Fibroblast of lung (primary cell): ENCODE data around the gene TTC38. TPM values are rescaled to one million over a fixed set of nuclear protein-coding genes. Genes with fewer than 3 reads are reported as not detected.
A peak's percentile ranks its signal among the peaks of the same experiment; 100 is the strongest.
"Not testable (repeated sequence)": the region's sequence is repeated elsewhere in the genome, so short reads cannot be mapped to it uniquely, and the experiment has no call there.

Experiments used
- DNase-seq, 2 donors: peaks; one replicate each; pipeline versions ENCODE4 v3.0.0 to v3.0.0-alpha.2; 2010; ENCODE audit warnings: low read depth in 2 of 2
- H2AFZ ChIP-seq: 2 replicates; pipeline ENCODE4 v1.5.1; 2012; ENCODE audit warnings: low read length, control low read depth, inconsistent platforms
- H3K27ac ChIP-seq: 2 replicates; pipeline ENCODE4 v1.5.1; 2011; ENCODE audit warnings: low read length, control low read depth; ENCODE audit not compliant: insufficient read depth
- H3K27me3 ChIP-seq: 2 replicates; pipeline ENCODE4 v1.5.1; 2011; ENCODE audit warnings: mild to moderate bottlenecking, low read length; ENCODE audit not compliant: control insufficient read depth, insufficient read depth
- H3K36me3 ChIP-seq: 2 replicates; pipeline ENCODE4 v1.5.1; 2011; ENCODE audit warnings: low read length; ENCODE audit not compliant: control insufficient read depth, insufficient read depth
- H3K4me1 ChIP-seq: 2 replicates; pipeline ENCODE4 v1.5.1; 2011; ENCODE audit warnings: low read length; ENCODE audit not compliant: control insufficient read depth, insufficient read depth; ENCODE audit errors: extremely low read depth
- H3K4me2 ChIP-seq: 2 replicates; pipeline ENCODE4 v1.5.1; 2011; ENCODE audit warnings: low read length, control low read depth; ENCODE audit not compliant: insufficient read depth; ENCODE audit errors: extremely low read depth
- H3K4me3 ChIP-seq, 4 experiments: fragments of 200-600 bp in 1 of 4; sonication (generic) in 1 of 4; replicated peaks in 1 of 4; 2 replicates each; pipeline ENCODE4 v1.5.1; 2011 to 2016; ENCODE audit warnings: low read length in 4 of 4, low read depth in 3 of 4, mild to moderate bottlenecking in 3 of 4, control low read depth in 2 of 4, inconsistent platforms in 1 of 4, mixed read lengths in 1 of 4; ENCODE audit not compliant: insufficient read depth in 1 of 4; ENCODE audit errors: control extremely low read depth in 1 of 4
- H3K79me2 ChIP-seq: 2 replicates; pipeline ENCODE4 v1.5.1; 2012; ENCODE audit warnings: mild to moderate bottlenecking, low read length, inconsistent platforms; ENCODE audit not compliant: control insufficient read depth, insufficient read depth
- H3K9ac ChIP-seq: 2 replicates; pipeline ENCODE4 v1.5.1; 2011; ENCODE audit warnings: mild to moderate bottlenecking, low read length, control low read depth; ENCODE audit not compliant: insufficient read depth
- H3K9me3 ChIP-seq: 2 replicates; pipeline ENCODE4 v1.5.1; 2012; ENCODE audit warnings: low read depth, low read length; ENCODE audit not compliant: control insufficient read depth, insufficient read depth
- H4K20me1 ChIP-seq: 2 replicates; pipeline ENCODE4 v1.5.1; 2011; ENCODE audit warnings: low read length; ENCODE audit not compliant: control insufficient read depth, insufficient read depth; ENCODE audit errors: extremely low read depth
- EZH2 ChIP-seq: IDR thresholded peaks from 2 replicates; pipeline ENCODE4 v1.5.1; 2012; ENCODE audit warnings: low read length, control low read depth, mild to moderate bottlenecking; ENCODE audit errors: missing control alignments
- polyA plus RNA-seq, 2 donors: library from polyadenylated mRNA; depleted of rRNA in 1 of 2; stranded (reverse) in 1 of 2; unstranded in 1 of 2; fragments of >200 nt; gene quantifications; 2 replicates each; pipeline ENCODE4 v1.2.1, GENCODE V29; 2011 to 2012; ENCODE audit warnings: missing spikeins in 1 of 2
- total RNA-seq: library from RNA; depleted of rRNA; stranded (reverse); fragments of >200 nt; gene quantifications from 2 replicates; pipeline ENCODE4 v1.2.1, GENCODE V29; 2014
- TF ChIP-seq, protein P1 (sequence below), 2 donors: IDR thresholded peaks in 1 of 2; conservative IDR thresholded peaks in 1 of 2; 1 replicate in 1 of 2; 2 replicates in 1 of 2; pipeline ENCODE4 v1.5.1; 2011 to 2012; ENCODE audit warnings: low read length in 2 of 2, control low read depth in 1 of 2, inconsistent platforms in 1 of 2, low read depth in 1 of 2, mild to moderate bottlenecking in 1 of 2

TTC38 gene
- total and polyA plus RNA-seq, 2 donors (not counting 1 experiment from before 2014, with no cell fraction given), result 17.6 to 27.6 TPM

DNA sequence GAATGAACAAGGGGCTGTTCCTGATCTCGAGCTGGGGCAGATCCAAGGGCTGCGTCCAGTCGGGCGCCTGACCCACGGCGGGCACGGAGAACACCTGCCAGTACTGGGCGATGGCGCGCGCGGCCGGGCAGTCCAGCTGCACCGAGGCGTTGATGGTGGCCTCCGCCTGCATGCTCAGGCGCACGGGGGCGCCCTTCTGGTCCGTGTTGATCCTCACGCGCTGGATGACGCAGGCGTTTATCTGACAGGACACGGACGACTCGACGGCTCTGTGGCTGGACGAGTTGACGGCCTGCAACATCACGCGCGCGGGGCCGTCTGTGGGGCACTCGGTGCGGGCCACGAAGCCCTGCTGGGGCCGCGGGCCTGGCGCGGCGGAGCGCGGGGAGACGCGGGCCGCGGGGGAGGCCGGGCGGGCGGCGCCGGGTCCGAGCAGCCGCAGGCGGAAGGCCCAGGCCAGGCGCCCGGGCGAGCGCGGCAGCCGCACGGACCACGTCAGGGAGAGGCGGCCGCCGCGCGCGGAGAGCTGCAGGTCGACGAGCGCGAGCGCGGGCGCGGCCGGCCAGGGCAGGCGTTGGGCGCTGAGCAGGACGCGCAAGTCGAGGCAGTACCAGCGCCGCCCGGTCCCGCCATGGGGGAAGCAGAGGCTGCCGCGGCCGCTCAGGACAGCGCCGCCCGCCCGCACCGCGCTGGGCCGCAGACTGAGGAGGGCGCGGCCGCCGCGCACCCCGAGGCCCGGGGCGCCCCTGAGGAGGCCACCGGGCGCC is 5.2 kb upstream of the TTC38 start:
- Histone ChIP-seq H3K9ac (no peak overlapping the region), H3K79me2 (no peaks in the 10 kb centered on the region), H3K4me2 (no peak overlapping the region), H3K27ac (no peak overlapping the region), H3K27me3 (peaks cover 13% of the 10 kb centered on the region), H3K9me3 (no peaks in the 10 kb centered on the region), H3K4me1 (no peaks in the 10 kb centered on the region), H4K20me1 (no peaks in the 10 kb centered on the region), H3K36me3 (no peaks in the 10 kb centered on the region), H3K4me3 (no peak overlapping the region), H2AFZ (no peak overlapping the region)
- peak; percentile 56 to 60 for DNase-seq
- TF ChIP-seq EZH2, result no peak
- TF ChIP-seq, protein P1, sequence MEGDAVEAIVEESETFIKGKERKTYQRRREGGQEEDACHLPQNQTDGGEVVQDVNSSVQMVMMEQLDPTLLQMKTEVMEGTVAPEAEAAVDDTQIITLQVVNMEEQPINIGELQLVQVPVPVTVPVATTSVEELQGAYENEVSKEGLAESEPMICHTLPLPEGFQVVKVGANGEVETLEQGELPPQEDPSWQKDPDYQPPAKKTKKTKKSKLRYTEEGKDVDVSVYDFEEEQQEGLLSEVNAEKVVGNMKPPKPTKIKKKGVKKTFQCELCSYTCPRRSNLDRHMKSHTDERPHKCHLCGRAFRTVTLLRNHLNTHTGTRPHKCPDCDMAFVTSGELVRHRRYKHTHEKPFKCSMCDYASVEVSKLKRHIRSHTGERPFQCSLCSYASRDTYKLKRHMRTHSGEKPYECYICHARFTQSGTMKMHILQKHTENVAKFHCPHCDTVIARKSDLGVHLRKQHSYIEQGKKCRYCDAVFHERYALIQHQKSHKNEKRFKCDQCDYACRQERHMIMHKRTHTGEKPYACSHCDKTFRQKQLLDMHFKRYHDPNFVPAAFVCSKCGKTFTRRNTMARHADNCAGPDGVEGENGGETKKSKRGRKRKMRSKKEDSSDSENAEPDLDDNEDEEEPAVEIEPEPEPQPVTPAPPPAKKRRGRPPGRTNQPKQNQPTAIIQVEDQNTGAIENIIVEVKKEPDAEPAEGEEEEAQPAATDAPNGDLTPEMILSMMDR (conservative IDR thresholded peaks at IDR 0.05 in 1 of 2, IDR thresholded peaks at IDR 0.05 in 1 of 2; ENCODE audit: low read depth in 1 of 2, low read length in 2 of 2), result peak in 1 of 2 donors; percentile 31

GRCh38 chr22:46263216-46263590 is 4.6 kb upstream of the TTC38 start, which contains the start of gene PKDREJ:
Gene PKDREJ, minus strand, starts transcription at chr22:46263343. Its CDS starts 21 bp downstream, at chr22:46263322.
- Histone ChIP-seq H3K4me1 (no peaks in the 10 kb centered on the region), H3K9me3 (no peaks in the 10 kb centered on the region), H3K27me3 (peaks cover 11% of the 10 kb centered on the region), H3K4me2 (no peak within 1 kb of the TSS), H3K79me2 (peaks cover under 1% of the 10 kb centered on the region), H4K20me1 (no peaks in the 10 kb centered on the region), H3K9ac (no peak within 1 kb of the TSS), H3K4me3 (no peak within 1 kb of the TSS), H3K27ac (no peak within 1 kb of the TSS), H2AFZ (no peak within 1 kb of the TSS), H3K36me3 (no peaks in the 10 kb centered on the region)
- TF ChIP-seq, protein P1 (conservative IDR thresholded peaks at IDR 0.05 in 1 of 2, IDR thresholded peaks at IDR 0.05 in 1 of 2; ENCODE audit: low read depth in 1 of 2, low read length in 2 of 2), result no peak
- TF ChIP-seq EZH2, result no peak
- no peak for DNase-seq

GRCh38 chr22:46264520-46264919 is 3.3 kb upstream of the TTC38 start:
- not testable (repeated sequence) for H3K36me3 ChIP-seq, DNase-seq, H4K20me1 ChIP-seq, H3K79me2 ChIP-seq, H3K4me3 ChIP-seq, H3K4me1 ChIP-seq, H3K4me2 ChIP-seq, H2AFZ ChIP-seq, H3K27me3 ChIP-seq, H3K9ac ChIP-seq, H3K27ac ChIP-seq, H3K9me3 ChIP-seq

GRCh38 chr22:46265627-46266026 is 2.2 kb upstream of the TTC38 start:
- H3K9me3 ChIP-seq, H3K36me3 ChIP-seq, H3K9ac ChIP-seq, H3K27me3 ChIP-seq, DNase-seq, H2AFZ ChIP-seq, H3K4me2 ChIP-seq, H3K27ac ChIP-seq, H4K20me1 ChIP-seq, H3K4me3 ChIP-seq, H3K79me2 ChIP-seq, H3K4me1 ChIP-seq: not testable (repeated sequence)
